SU-DHL-6 (cell line): ENCODE results near the gene GHRHR.

Experiments
- H2AFZ ChIP-seq: fragments of 200-600 bp; sonication (generic); 2 replicates; pipeline ENCODE4 v1.6.1; 2014; ENCODE audit warnings: low read depth, mild to moderate bottlenecking, moderate library complexity, mixed read lengths, antibody characterized with exemption, low read length; ENCODE audit not compliant: severe bottlenecking
- H3F3A ChIP-seq: fragments of 200-600 bp; shearing (Covaris generic); 2 replicates; pipeline ENCODE4 v1.6.0; 2016; ENCODE audit warnings: antibody characterized with exemption, mild to moderate bottlenecking; ENCODE audit not compliant: insufficient read depth
- H3K27ac ChIP-seq: fragments of 200-600 bp; sonication (generic); 2 replicates; pipeline ENCODE4 v1.5.1; 2016; ENCODE audit warnings: low read depth, mild to moderate bottlenecking, low read length, moderate library complexity, mixed read lengths
- H3K27me3 ChIP-seq: fragments of 200-600 bp; sonication (generic), shearing (Covaris generic); 2 replicates; pipeline ENCODE4 v1.6.0; 2014; ENCODE audit warnings: mild to moderate bottlenecking, low read length
- H3K36me3 ChIP-seq: fragments of 200-600 bp; sonication (generic); 2 replicates; pipeline ENCODE4 v1.6.1; 2014; ENCODE audit warnings: mild to moderate bottlenecking, low read length, mixed read lengths
- H3K4me2 ChIP-seq: fragments of 300-600, 200-600 bp; shearing (Covaris generic), sonication (generic); 2 replicates; pipeline ENCODE4 v1.6.0; 2014; ENCODE audit warnings: low read length, low read depth, mild to moderate bottlenecking; ENCODE audit not compliant: poor library complexity, severe bottlenecking
- H3K4me3 ChIP-seq: fragments of 200-600 bp; sonication (generic); 2 replicates; pipeline ENCODE4 v1.5.1; 2014; ENCODE audit warnings: antibody characterized with exemption, low read length, mild to moderate bottlenecking, mixed read lengths; ENCODE audit not compliant: insufficient read depth, poor library complexity, severe bottlenecking
- H3K79me2 ChIP-seq: fragments of 200-600 bp; sonication (generic); 2 replicates; pipeline ENCODE4 v1.6.1; 2014; ENCODE audit warnings: mild to moderate bottlenecking, low read length, moderate library complexity; ENCODE audit not compliant: insufficient read depth
- H3K9ac ChIP-seq: fragments of 200-600 bp; sonication (generic); 2 replicates; pipeline ENCODE4 v1.7.0; 2014; ENCODE audit warnings: mild to moderate bottlenecking, low read length
- H3K9me2 ChIP-seq: fragments of 200-600 bp; sonication (generic); replicated peaks from 2 replicates; pipeline ENCODE4 v1.6.1; 2014; ENCODE audit warnings: low read length; ENCODE audit not compliant: insufficient read depth
- H3K9me3 ChIP-seq: fragments of 200-600 bp; sonication (generic); 2 replicates; pipeline ENCODE4 v1.6.1; 2014; ENCODE audit warnings: low read length, mixed read lengths; ENCODE audit not compliant: insufficient read depth
- H4K20me1 ChIP-seq: fragments of 200-600 bp; sonication (generic); 2 replicates; pipeline ENCODE4 v1.6.1; 2014; ENCODE audit warnings: low read depth, mild to moderate bottlenecking, antibody characterized with exemption, low read length, moderate library complexity, mixed read lengths
- EZH2phosphoT487 ChIP-seq: fragments of 200-600 bp; sonication (generic), shearing (Covaris generic); conservative IDR thresholded peaks from 2 replicates; pipeline ENCODE4 v1.6.1; 2018; ENCODE audit warnings: mild to moderate bottlenecking, antibody characterized with exemption, low read length, moderate library complexity, mixed read lengths
- TF ChIP-seq, protein P1 (sequence below): fragments of 200-600 bp; sonication (generic); IDR thresholded peaks from one replicate; pipeline ENCODE4 v1.5.1; 2017; ENCODE audit warnings: antibody characterized with exemption, mild to moderate bottlenecking, low read length, moderate library complexity; ENCODE audit not compliant: insufficient read depth, poor library complexity, severe bottlenecking

The GHRHR gene

DNA sequence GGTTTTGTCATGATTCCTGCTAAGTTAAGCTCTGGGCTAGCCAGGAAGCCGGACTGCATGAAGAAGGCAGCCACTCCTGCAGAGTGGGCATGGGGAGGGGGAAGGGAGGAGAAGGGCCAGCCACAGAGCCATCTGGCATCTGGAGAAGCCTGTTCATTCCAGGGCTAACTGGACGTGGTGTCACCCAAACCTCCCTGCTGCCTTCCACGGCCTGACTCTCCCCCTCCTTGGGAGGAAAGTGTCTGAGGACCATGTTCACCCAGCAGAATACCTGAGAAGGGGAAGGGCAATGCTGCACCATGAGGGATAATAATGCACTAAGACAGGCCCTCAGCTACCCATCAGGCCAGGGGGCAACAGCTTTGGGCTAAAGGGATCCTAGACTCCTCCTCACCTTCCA, 36.7 kb upstream of the GHRHR start:
- Histone ChIP-seq H3K4me2 (no peak overlapping the region), H4K20me1 (no peaks in the 10 kb centered on the region), H3K79me2 (no peaks in the 10 kb centered on the region), H3K4me3 (no peak overlapping the region), H3K9me2 (no peaks in the 10 kb centered on the region), H3F3A (no peaks in the 10 kb centered on the region), H3K36me3 (no peaks in the 10 kb centered on the region), H2AFZ (no peak overlapping the region), H3K9ac (no peak overlapping the region), H3K9me3 (no peaks in the 10 kb centered on the region), H3K27me3 (no peaks in the 10 kb centered on the region; the same call in 1 of the 2 replicates), H3K27ac (no peak overlapping the region)
- TF ChIP-seq EZH2phosphoT487: no peak
- TF ChIP-seq, protein P1, sequence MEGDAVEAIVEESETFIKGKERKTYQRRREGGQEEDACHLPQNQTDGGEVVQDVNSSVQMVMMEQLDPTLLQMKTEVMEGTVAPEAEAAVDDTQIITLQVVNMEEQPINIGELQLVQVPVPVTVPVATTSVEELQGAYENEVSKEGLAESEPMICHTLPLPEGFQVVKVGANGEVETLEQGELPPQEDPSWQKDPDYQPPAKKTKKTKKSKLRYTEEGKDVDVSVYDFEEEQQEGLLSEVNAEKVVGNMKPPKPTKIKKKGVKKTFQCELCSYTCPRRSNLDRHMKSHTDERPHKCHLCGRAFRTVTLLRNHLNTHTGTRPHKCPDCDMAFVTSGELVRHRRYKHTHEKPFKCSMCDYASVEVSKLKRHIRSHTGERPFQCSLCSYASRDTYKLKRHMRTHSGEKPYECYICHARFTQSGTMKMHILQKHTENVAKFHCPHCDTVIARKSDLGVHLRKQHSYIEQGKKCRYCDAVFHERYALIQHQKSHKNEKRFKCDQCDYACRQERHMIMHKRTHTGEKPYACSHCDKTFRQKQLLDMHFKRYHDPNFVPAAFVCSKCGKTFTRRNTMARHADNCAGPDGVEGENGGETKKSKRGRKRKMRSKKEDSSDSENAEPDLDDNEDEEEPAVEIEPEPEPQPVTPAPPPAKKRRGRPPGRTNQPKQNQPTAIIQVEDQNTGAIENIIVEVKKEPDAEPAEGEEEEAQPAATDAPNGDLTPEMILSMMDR: no peak

DNA sequence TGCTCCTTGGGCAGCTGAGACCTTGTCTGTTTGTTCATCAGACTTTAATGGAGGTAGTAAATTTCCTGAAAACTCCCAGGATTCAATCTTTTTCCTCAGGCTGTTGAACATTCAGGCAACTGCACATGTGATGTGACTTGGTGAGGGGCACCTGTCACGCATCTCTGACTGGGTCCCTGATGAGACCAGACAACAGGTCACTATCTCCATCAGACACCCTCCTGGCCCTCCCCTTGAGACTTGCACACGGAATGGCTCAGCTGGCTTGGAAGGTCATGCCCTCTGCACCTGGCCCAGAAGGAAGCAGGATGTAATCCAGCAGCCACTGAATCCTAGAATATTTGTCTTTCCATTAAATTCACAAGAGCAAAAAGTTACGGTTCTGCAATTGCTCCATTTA, 36.2 kb upstream of the GHRHR start:
- Histone ChIP-seq H4K20me1 (no peaks in the 10 kb centered on the region), H3K9ac (no peak overlapping the region), H2AFZ (no peak overlapping the region), H3K79me2 (no peaks in the 10 kb centered on the region), H3F3A (no peaks in the 10 kb centered on the region), H3K36me3 (no peaks in the 10 kb centered on the region), H3K9me2 (no peaks in the 10 kb centered on the region), H3K27me3 (no peaks in the 10 kb centered on the region; the same call in 1 of the 2 replicates), H3K27ac (no peak overlapping the region), H3K4me3 (no peak overlapping the region), H3K9me3 (no peaks in the 10 kb centered on the region), H3K4me2 (no peak overlapping the region)
- TF ChIP-seq, protein P1: no peak
- TF ChIP-seq EZH2phosphoT487: no peak

DNA sequence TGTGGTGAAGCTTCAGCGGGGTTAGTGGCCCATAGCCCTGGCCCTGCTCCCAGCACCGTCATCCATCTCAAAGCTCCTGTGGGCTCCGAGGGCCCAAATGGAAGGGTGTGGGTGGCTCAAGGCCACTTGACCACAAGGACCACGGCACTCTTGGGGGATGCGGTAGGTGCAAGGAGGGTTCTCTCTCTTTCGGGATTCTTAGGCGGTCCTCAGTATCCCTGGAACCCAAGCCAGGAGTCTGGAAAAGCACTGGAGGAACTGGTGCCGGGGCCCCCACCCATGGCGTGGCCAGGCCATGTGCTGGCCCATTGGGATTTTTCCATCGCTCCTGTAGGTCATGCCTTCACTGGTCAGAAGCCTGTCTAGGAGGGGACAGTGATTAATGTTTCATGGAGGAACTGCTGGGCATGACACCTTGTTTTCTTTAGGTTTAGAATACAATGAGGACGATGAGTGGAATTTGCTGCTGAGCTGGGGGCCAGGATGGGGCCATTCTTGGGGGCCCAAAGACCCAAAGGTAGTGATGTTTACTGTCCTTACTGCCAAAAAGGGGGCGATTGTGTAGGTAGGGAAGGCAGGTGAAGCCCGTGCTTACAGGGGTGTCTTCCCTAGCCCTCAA, 35.4 kb upstream of the GHRHR start:
- H3K9ac ChIP-seq: no peak overlapping the region
- no peak for TF ChIP-seq EZH2phosphoT487
- TF ChIP-seq, protein P1: no peak
- no peaks in the 10 kb centered on the region for H3K79me2 ChIP-seq
- no peak overlapping the region for H3K4me2 ChIP-seq
- H2AFZ ChIP-seq: no peak overlapping the region
- no peaks in the 10 kb centered on the region for H4K20me1 ChIP-seq
- H3K9me3 ChIP-seq: no peaks in the 10 kb centered on the region
- no peaks in the 10 kb centered on the region for H3F3A ChIP-seq
- H3K9me2 ChIP-seq: no peaks in the 10 kb centered on the region
- H3K36me3 ChIP-seq: no peaks in the 10 kb centered on the region
- H3K27me3 ChIP-seq: no peaks in the 10 kb centered on the region; the same call in 1 of the 2 replicates
- no peak overlapping the region for H3K27ac ChIP-seq
- H3K4me3 ChIP-seq: no peak overlapping the region
